ENCODE data around the gene BCAR3. TPM values are rescaled to one million over a fixed set of nuclear protein-coding genes. Genes with fewer than 3 reads are reported as not detected.

The BCAR3 gene
- total RNA-seq, 2 experiments from 2014 or later: 0.96 to 1.3 TPM

DNA sequence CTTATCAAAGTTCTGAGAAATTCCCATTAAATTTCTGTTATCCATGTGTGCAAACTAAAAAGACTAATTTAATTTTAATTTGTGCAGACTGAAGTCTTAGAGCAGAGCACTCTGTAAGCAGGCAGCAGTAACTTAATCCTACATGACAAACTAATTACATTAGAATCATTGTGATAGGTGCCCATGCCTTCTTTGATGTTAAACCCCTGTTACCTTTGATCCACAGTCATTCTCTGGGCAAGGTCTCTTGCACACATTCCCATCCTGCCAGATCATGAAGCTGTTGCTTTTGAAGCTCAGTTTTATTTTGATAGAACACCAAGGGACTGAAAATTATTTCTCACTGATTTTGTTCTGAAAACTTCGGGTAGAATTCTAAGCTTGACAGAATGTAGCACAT is 77.2 kb downstream of the BCAR3 start:
- CTCF ChIA-PET: no interaction called here
- H3K4me1 Mint-ChIP-seq: peaks cover 33% of the 10 kb centered on the region
- no peaks in the 10 kb centered on the region for H3K9me3 Mint-ChIP-seq (ENCODE audit: low read depth)

DNA sequence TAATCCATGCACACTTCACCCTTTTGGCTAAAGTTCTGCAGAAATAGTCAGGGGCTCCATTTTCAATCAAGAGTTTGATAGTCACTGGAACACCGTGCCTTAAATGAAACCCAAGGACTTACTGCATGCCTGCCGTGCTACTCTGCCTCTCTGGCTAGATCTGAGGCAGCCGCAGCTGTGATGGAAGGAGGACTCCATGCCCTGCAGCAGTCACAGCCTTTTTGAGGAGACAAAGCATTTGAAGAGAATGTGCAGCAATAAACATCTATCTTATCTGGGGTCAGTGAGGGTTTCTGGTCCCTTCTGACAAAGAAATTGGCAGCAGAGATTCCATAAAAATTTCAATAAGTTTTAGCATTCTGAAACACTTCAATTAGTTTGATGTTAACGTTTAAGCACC is 78.0 kb downstream of the BCAR3 start:
- Mint-ChIP-seq H3K36me3 (peaks cover 4% of the 10 kb centered on the region), H3K4me1 (peaks cover 27% of the 10 kb centered on the region), H3K4me3 (no peak overlapping the region), H3K27ac (no peak overlapping the region), H3K27me3 (peaks cover 51% of the 10 kb centered on the region), H3K9me3 (ENCODE audit: low read depth) (no peaks in the 10 kb centered on the region)
- CTCF ChIA-PET: no interaction called here
- DNase-seq (no peak), ATAC-seq (no peak)

More for the DNA sequence above, 77.2 kb downstream of the BCAR3 start:
- Mint-ChIP-seq H3K36me3 (peaks cover 4% of the 10 kb centered on the region), H3K27me3 (peaks cover 51% of the 10 kb centered on the region), H3K4me3 (no peak overlapping the region), H3K27ac (no peak overlapping the region)
- ATAC-seq (no peak), DNase-seq (no peak)

DNA sequence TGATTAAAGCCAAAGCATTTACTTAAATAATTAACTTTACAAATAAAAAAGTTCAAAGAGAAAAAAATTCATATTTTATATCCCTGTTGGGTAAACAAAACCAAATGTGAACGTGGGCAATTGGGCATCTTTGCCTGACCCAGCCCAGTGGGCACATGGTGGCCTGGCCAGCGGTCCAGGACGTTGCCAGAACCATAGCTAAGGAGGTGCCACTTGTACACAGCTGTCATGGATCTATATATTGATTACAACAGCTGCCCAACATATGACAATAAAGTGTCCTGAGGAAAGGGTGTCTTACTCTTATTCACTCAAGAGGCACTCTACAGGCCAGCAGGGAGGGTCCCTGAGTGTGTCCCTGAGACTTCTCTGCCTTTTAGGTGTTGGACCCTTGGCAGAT is 78.5 kb downstream of the BCAR3 start:
- Mint-ChIP-seq H3K27ac (no peak overlapping the region), H3K27me3 (peaks cover 51% of the 10 kb centered on the region), H3K36me3 (peaks cover 4% of the 10 kb centered on the region), H3K4me3 (no peak overlapping the region), H3K9me3 (ENCODE audit: low read depth) (no peaks in the 10 kb centered on the region), H3K4me1 (peaks cover 22% of the 10 kb centered on the region)
- ATAC-seq: no peak
- DNase-seq: no peak
- CTCF ChIA-PET: no interaction called here

DNA sequence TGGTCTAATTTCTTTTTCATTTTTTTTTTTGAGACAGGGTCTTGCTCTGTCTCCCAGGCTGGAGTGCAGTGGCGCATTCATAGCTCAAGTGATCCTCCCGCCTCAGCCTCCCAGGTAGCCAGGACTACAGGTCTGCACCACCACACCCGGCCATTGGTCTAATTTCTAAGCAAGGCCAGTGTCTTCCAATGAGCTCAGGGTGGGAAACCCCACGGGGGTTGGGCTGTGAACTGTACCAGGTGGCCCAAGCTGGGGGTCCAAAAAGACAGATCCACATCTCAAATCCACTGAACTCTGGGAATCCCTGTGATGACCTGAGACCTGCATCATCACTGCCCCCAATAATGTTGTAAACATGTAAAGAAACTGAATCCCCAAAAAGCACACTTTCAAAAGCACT is 79.5 kb downstream of the BCAR3 start:
- no peak for DNase-seq
- CTCF ChIA-PET: no interaction called here
- H3K9me3 Mint-ChIP-seq (ENCODE audit: low read depth): no peaks in the 10 kb centered on the region
- H3K4me3 Mint-ChIP-seq: no peak overlapping the region
- H3K27me3 Mint-ChIP-seq: peaks cover 55% of the 10 kb centered on the region
- ATAC-seq: no peak
- H3K27ac Mint-ChIP-seq: no peak overlapping the region
- H3K36me3 Mint-ChIP-seq: peaks cover 4% of the 10 kb centered on the region
- peaks cover 12% of the 10 kb centered on the region for H3K4me1 Mint-ChIP-seq

DNA sequence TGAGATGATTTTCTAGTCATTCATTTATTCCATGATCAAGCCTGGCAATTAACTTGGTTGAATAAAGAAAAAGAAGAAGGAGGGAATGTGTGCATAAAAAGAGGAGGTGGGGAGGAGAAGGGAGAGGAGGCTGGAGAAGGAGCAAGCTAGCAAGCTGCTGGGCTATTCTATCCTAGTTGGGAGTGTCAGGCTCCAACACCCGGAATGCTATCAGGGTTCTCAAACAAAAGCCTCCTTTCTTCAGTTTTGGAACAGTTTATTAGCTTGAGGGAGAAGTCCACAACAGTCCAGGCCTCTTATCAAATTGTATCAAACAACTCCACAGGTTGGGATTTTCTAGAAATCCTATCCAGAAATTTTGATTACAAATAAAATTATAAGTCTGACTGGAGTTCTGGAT is 80.0 kb downstream of the BCAR3 start:
- peaks cover 8% of the 10 kb centered on the region for H3K4me1 Mint-ChIP-seq
- CTCF ChIA-PET: no interaction called here
- ATAC-seq (no peak), DNase-seq (no peak)
- no peaks in the 10 kb centered on the region for H3K9me3 Mint-ChIP-seq (ENCODE audit: low read depth)
- H3K27ac Mint-ChIP-seq: no peak overlapping the region
- peaks cover 4% of the 10 kb centered on the region for H3K36me3 Mint-ChIP-seq
- peaks cover 52% of the 10 kb centered on the region for H3K27me3 Mint-ChIP-seq
- H3K4me3 Mint-ChIP-seq: no peak overlapping the region

DNA sequence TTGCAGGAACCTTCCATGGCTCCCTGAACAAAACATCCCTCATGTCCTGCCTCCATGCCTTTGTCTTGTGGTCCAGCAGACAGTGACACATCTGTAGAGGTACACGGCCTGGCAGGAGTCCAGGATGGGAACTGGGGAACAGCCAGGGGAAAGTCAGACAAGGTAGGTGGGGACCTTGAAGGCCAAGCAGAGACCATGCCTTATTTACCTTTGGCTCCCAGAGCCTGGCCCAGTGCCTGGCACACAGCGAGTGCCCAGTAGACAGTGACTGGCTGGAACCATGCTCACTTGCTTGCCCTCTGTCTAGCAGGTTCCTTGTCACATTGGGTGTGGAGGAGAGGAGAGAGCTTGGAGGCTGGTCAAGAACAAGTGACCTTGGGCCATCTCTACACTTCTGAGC is 81.0 kb downstream of the BCAR3 start:
- DNase-seq (no peak), ATAC-seq (no peak)
- H3K36me3 Mint-ChIP-seq: peaks cover 2% of the 10 kb centered on the region
- H3K4me1 Mint-ChIP-seq: no peaks in the 10 kb centered on the region
- H3K27me3 Mint-ChIP-seq: peaks cover 51% of the 10 kb centered on the region
- no peak overlapping the region for H3K4me3 Mint-ChIP-seq
- CTCF ChIA-PET: no interaction called here
- no peaks in the 10 kb centered on the region for H3K9me3 Mint-ChIP-seq (ENCODE audit: low read depth)
- H3K27ac Mint-ChIP-seq: no peak overlapping the region

DNA sequence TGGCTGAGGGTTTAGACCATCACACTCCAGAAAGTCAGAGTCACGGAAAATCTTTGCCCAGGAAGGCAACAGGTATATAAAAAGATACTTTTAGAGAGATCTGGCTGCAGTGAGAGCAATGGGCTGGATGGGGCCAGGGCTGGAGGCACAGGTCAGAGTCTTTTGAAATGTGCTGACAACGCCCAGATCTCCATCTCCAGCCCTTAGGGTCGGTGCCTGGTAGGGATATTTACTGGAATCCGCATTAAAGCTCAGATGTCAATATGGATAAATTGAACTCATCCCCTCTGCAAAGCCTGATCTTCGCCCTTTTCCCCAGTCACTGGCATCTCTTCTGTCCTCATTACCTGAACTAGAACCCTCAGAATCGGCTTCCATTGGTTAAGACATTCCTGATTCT is 82.2 kb downstream of the BCAR3 start:
- Mint-ChIP-seq H3K9me3 (ENCODE audit: low read depth) (no peaks in the 10 kb centered on the region), H3K36me3 (peaks cover 2% of the 10 kb centered on the region), H3K27ac (no peak overlapping the region), H3K27me3 (peaks cover 48% of the 10 kb centered on the region), H3K4me1 (no peaks in the 10 kb centered on the region), H3K4me3 (no peak overlapping the region)
- DNase-seq: no peak
- ATAC-seq: no peak
- CTCF ChIA-PET: no interaction called here

DNA sequence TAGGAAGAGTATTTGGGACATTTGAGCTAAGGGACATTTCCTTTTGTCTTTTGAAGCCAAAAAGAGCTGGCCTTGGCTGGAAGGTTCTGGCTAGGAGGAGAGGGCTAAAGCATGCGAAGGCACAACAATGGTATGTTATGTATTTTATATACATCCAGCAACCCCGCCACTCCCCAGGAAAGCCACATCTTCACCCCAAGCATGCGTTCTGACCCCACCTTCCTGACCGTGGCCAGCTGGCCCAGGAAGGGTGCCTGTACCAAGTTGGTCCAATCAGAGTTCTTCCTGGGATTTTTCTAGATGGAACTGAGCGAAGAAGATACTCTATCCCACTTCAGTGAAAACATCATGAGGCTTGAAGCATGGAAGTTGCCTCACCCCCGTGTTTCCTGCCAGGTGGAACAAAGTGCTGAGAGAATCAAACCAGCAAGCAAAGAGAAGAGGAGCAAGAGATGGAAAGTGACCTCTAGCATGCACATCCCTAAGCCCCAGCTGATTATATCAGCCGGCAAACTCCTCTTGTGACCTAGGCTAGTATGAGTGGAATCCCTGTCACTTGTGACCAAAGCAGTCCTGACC is 82.7 kb downstream of the BCAR3 start:
- Mint-ChIP-seq H3K27me3 (peaks cover 47% of the 10 kb centered on the region), H3K27ac (no peak overlapping the region), H3K4me3 (no peak overlapping the region), H3K4me1 (no peaks in the 10 kb centered on the region), H3K9me3 (ENCODE audit: low read depth) (no peaks in the 10 kb centered on the region), H3K36me3 (peaks cover under 1% of the 10 kb centered on the region)
- CTCF ChIA-PET: no interaction called here
- ATAC-seq: no peak
- DNase-seq: no peak

DNA sequence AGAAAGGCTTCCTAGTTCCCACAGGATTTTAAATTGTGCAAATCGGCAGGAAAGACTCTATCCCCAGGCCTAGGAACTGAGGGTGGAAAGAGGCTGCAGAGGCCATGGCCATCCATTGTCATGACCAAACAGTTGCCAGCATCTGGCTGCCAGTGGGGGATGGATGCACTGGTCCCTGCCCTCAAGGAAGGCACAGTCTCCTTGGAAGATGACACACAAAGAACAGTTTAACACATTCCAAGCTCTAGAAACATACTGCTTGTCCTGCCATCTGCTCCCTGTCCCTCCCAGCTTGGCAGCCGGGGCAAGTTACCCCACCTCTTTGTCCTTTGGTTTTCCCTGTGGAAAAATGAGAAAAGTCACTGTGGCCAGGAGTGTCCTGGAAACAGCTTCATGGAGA is 83.2 kb downstream of the BCAR3 start:
- no peak for ATAC-seq
- no peak for DNase-seq
- no peak overlapping the region for H3K27ac Mint-ChIP-seq
- no peaks in the 10 kb centered on the region for H3K4me1 Mint-ChIP-seq
- no peaks in the 10 kb centered on the region for H3K36me3 Mint-ChIP-seq
- H3K27me3 Mint-ChIP-seq: peaks cover 42% of the 10 kb centered on the region
- CTCF ChIA-PET: no interaction called here
- H3K4me3 Mint-ChIP-seq: no peak overlapping the region
- H3K9me3 Mint-ChIP-seq (ENCODE audit: low read depth): no peaks in the 10 kb centered on the region

DNA sequence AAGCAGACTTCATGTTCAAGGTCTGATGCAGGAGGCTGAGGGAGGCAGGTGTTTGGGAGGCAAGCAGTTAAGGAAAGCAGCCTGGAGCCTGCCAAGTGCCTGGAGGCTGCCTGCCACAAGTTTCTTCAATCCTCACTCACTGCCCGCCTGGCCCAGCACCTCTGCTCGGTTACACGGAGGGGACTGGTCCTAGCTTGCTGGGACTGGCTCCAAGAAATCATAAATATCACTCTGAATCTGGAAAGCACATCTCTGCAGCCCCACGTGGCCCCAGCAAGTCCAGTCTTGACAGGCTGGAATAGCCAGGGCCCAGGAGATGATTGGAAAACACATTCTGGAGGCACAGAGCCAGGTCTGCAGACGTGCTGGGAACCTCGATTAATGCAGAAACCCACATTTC is 83.9 kb downstream of the BCAR3 start:
- Mint-ChIP-seq H3K4me3 (no peak overlapping the region), H3K27ac (no peak overlapping the region), H3K9me3 (ENCODE audit: low read depth) (no peaks in the 10 kb centered on the region), H3K27me3 (peaks cover 42% of the 10 kb centered on the region), H3K36me3 (no peaks in the 10 kb centered on the region), H3K4me1 (no peaks in the 10 kb centered on the region)
- CTCF ChIA-PET: no interaction called here
- no peak for DNase-seq
- ATAC-seq: no peak

DNA sequence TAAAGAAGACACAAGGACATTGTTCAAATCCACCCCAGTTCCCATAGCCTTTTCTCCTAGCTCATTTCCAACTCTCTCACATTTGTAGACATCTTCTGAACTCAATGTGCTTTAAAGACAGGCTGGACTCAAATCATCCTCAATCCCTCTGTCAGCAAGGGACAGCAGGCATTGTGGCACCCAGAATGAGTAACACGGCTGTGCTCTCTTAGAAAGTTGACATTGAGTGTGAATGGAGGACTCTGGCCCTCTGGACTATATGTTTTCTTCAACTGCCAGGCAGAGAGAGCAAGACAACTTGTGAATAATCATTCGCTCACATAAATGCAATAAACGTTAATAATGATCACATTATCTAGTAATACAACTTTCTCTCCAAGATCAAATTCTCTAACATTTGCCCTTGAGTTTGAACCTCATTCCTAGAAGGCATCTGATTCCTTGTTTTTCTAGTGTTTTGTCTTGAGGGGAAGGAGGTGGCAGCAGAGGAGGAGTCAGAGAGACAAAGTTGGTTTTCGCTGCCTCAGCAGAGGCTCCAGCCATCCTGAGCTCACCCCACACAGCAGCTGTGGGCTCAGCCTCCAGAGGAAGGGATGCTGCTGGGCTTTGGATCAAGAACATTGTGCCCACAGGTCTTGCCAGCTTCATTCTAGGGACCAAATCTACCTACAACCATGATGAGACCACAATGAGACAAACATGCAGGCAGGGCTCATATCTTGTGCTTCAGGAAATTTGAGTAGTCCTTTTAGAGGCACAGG is 85.1 kb downstream of the BCAR3 start:
- Mint-ChIP-seq H3K4me3 (no peak overlapping the region), H3K9me3 (ENCODE audit: low read depth) (no peaks in the 10 kb centered on the region), H3K36me3 (no peaks in the 10 kb centered on the region), H3K4me1 (peaks cover 9% of the 10 kb centered on the region), H3K27ac (no peak overlapping the region), H3K27me3 (peaks cover 33% of the 10 kb centered on the region)
- CTCF ChIA-PET: no interaction called here
- DNase-seq (no peak), ATAC-seq (no peak)

DNA sequence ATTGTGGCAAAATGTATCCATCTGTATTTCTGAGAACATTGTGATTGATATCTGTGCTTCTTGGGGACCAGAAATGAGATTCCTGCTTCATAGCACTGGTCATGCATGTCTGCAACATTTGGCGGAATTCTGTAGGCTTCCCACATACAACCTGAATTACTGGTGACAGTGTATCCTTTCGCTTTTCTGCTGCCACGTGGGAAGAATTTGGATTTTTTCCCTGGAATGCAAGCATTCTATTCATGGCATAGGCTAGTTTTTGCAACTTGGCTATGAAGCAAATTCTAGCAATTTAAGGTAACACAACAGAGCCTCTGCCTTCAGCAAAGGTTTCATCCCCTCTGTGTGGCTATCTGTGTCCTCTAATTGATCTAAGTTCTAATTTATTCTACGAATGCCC is 85.9 kb downstream of the BCAR3 start:
- H3K27me3 Mint-ChIP-seq: peaks cover 28% of the 10 kb centered on the region
- DNase-seq: no peak
- no peak overlapping the region for H3K27ac Mint-ChIP-seq
- H3K36me3 Mint-ChIP-seq: no peaks in the 10 kb centered on the region
- H3K4me1 Mint-ChIP-seq: peaks cover 13% of the 10 kb centered on the region
- H3K4me3 Mint-ChIP-seq: no peak overlapping the region
- CTCF ChIA-PET: no interaction called here
- ATAC-seq: no peak
- H3K9me3 Mint-ChIP-seq (ENCODE audit: low read depth): no peaks in the 10 kb centered on the region

DNA sequence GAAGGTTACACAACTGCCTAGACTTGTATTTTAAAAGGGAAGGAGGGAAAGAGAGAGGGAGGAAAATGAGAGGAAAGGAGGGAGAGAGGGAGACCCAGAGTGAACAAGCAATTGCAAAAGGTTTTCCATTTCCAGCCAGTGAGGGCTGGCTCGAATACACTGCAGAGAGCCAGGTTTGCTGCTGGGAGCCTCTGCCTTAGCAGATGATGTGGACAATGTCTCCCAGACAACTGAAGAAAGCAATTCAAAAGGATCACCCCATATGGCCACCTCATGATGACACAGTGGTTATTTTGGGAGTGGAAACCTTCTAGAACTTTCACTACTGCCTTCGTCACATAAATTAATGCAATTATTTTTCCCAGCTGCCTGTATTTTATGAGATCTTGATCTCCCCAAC is 86.4 kb downstream of the BCAR3 start:
- H3K9me3 Mint-ChIP-seq (ENCODE audit: low read depth): no peaks in the 10 kb centered on the region
- no peak for ATAC-seq
- no peak for DNase-seq
- peaks cover 16% of the 10 kb centered on the region for H3K4me1 Mint-ChIP-seq
- H3K27ac Mint-ChIP-seq: no peak overlapping the region
- no peak overlapping the region for H3K4me3 Mint-ChIP-seq
- no peaks in the 10 kb centered on the region for H3K36me3 Mint-ChIP-seq
- CTCF ChIA-PET: no interaction called here
- peaks cover 28% of the 10 kb centered on the region for H3K27me3 Mint-ChIP-seq

DNA sequence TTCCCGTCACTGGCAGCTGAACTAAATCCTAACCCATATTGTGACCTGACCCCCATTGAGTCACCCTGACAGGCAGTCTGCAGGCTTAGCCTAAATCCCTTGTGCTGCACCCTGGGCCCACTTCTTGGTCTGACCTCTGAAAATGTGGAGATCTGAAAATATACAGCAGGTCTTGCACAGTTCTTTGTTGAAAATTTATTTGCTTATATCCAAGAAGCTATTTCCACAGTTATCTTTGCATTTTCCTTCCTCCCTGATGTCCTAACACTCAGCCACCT is 87.1 kb downstream of the BCAR3 start:
- H3K4me3 Mint-ChIP-seq: no peak overlapping the region
- no peak overlapping the region for H3K27ac Mint-ChIP-seq
- peaks cover 28% of the 10 kb centered on the region for H3K27me3 Mint-ChIP-seq
- ATAC-seq (no peak), DNase-seq (no peak)
- no peaks in the 10 kb centered on the region for H3K36me3 Mint-ChIP-seq
- CTCF ChIA-PET: no interaction called here
- H3K4me1 Mint-ChIP-seq: peaks cover 18% of the 10 kb centered on the region
- no peaks in the 10 kb centered on the region for H3K9me3 Mint-ChIP-seq (ENCODE audit: low read depth)
